Measurements from ENCODE around the gene PHACTR1. TPM values are rescaled to one million over a fixed set of nuclear protein-coding genes. Genes with fewer than 3 reads are reported as not detected.

Gene PHACTR1
- total RNA-seq, 4 donors from 2014 or later, result 1.5 to 3.6 (median 2.5) TPM

GRCh38 chr6:13288481-13288880 is 571.9 kb downstream of the PHACTR1 start:
- H3K4me3 ChIP-seq (ENCODE audit: low read depth, poor library complexity, severe bottlenecking), result no peak overlapping the region
- TF ChIP-seq CTCF (IDR thresholded peaks at IDR 0.05) (no peak), POLR2A (IDR thresholded peaks at IDR 0.05) (no peak)
- intact Hi-C loops (cut with DNase I; ENCODE audit: low total_unique reads), result no loop called here
- peak in 1 of 2 donors; percentile 52 for DNase-seq (ENCODE audit: low spot score in 2 of 2)
- WGBS, 2 donors, result 77 to 85% methylated on average over 9 of the region's 9 CpGs

- TF ChIP-seq POLR2A (IDR thresholded peaks at IDR 0.05) (no peak), CTCF (IDR thresholded peaks at IDR 0.05) (no peak)
- no peak overlapping the region for H3K4me3 ChIP-seq (ENCODE audit: low read depth, poor library complexity, severe bottlenecking)
- intact Hi-C loops (cut with DNase I; ENCODE audit: low total_unique reads), result no loop called here
- peak in 1 of 2 donors; percentile 57 for DNase-seq (ENCODE audit: low spot score in 2 of 2)
- WGBS, 2 donors, result 81 to 90% methylated on average over 13 of the region's 13 CpGs
These were observed 572.4 kb downstream of the PHACTR1 start for GRCh38 chr6:13288969-13289391.

- WGBS, 2 donors, result 78 to 83% methylated on average over 9 of the region's 9 CpGs
- DNase-seq (ENCODE audit: low spot score in 2 of 2), result peak in 1 of 2 donors; percentile 57
- no peak overlapping the region for H3K4me3 ChIP-seq (ENCODE audit: low read depth, poor library complexity, severe bottlenecking)
- no peak for TF ChIP-seq CTCF (IDR thresholded peaks at IDR 0.05)
- no peak for TF ChIP-seq POLR2A (IDR thresholded peaks at IDR 0.05)
- intact Hi-C loops (cut with DNase I; ENCODE audit: low total_unique reads), result no loop called here
These were observed 573.3 kb downstream of the PHACTR1 start for GRCh38 chr6:13289789-13290318.

- intact Hi-C loops (cut with DNase I; ENCODE audit: low total_unique reads), result no loop called here
- no peak overlapping the region for H3K4me3 ChIP-seq (ENCODE audit: low read depth, poor library complexity, severe bottlenecking)
- 97 to 100% methylated on average over 2 of the region's 2 CpGs for WGBS, 2 donors
- no peak for DNase-seq (ENCODE audit: low spot score in 2 of 2)
- TF ChIP-seq POLR2A (IDR thresholded peaks at IDR 0.05) (no peak), CTCF (IDR thresholded peaks at IDR 0.05) (no peak)
These were observed 573.8 kb downstream of the PHACTR1 start for GRCh38 chr6:13290335-13290734.

- no peak overlapping the region for H3K4me3 ChIP-seq (ENCODE audit: low read depth, poor library complexity, severe bottlenecking)
- TF ChIP-seq POLR2A (IDR thresholded peaks at IDR 0.05), result no peak
- no peak for TF ChIP-seq CTCF (IDR thresholded peaks at IDR 0.05)
- WGBS, 2 donors, result 76 to 80% methylated on average over 9 of the region's 9 CpGs
- DNase-seq (ENCODE audit: low spot score in 2 of 2), result peak in 1 of 2 donors; percentile 64
- intact Hi-C loops (cut with DNase I; ENCODE audit: low total_unique reads), result no loop called here
These were observed 576.2 kb downstream of the PHACTR1 start for GRCh38 chr6:13292774-13293173.

- TF ChIP-seq POLR2A (IDR thresholded peaks at IDR 0.05), result no peak
- no peak for TF ChIP-seq CTCF (IDR thresholded peaks at IDR 0.05)
- H3K4me3 ChIP-seq (ENCODE audit: low read depth, poor library complexity, severe bottlenecking), result no peak overlapping the region
- DNase-seq (ENCODE audit: low spot score in 2 of 2), result peak in 1 of 2 donors; percentile 69
- WGBS, 2 donors, result 71 to 72% methylated on average over 13 of the region's 13 CpGs
- intact Hi-C loops (cut with DNase I; ENCODE audit: low total_unique reads), result no loop called here
These were observed 578.0 kb downstream of the PHACTR1 start for GRCh38 chr6:13294499-13295069.

All from lower leg skin (tissue), 4 donors.